ENCODE results near the gene VWA2. TPM values are rescaled to one million over a fixed set of nuclear protein-coding genes. Genes with fewer than 3 reads are reported as not detected.

The VWA2 gene
- total RNA-seq, 1 donor from 2014 or later = 15.5 TPM

GRCh38 chr10:114234132-114234531, 4.9 kb upstream of the VWA2 start:
- no peaks in the 10 kb centered on the region for H3K36me3 ChIP-seq
- intact Hi-C loops (cut with DNase I) = no loop called here
- TF ChIP-seq, protein P1, sequence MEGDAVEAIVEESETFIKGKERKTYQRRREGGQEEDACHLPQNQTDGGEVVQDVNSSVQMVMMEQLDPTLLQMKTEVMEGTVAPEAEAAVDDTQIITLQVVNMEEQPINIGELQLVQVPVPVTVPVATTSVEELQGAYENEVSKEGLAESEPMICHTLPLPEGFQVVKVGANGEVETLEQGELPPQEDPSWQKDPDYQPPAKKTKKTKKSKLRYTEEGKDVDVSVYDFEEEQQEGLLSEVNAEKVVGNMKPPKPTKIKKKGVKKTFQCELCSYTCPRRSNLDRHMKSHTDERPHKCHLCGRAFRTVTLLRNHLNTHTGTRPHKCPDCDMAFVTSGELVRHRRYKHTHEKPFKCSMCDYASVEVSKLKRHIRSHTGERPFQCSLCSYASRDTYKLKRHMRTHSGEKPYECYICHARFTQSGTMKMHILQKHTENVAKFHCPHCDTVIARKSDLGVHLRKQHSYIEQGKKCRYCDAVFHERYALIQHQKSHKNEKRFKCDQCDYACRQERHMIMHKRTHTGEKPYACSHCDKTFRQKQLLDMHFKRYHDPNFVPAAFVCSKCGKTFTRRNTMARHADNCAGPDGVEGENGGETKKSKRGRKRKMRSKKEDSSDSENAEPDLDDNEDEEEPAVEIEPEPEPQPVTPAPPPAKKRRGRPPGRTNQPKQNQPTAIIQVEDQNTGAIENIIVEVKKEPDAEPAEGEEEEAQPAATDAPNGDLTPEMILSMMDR (IDR thresholded peaks at IDR 0.05) = no peak
- H3K4me3 ChIP-seq = no peak overlapping the region
- H3K4me1 ChIP-seq = peaks cover 9% of the 10 kb centered on the region
- no peak overlapping the region for H3K27ac ChIP-seq
- ATAC-seq (no peak), DNase-seq (no peak)
- no peaks in the 10 kb centered on the region for H3K9me3 ChIP-seq
- peaks cover 15% of the 10 kb centered on the region for H3K27me3 ChIP-seq

DNA sequence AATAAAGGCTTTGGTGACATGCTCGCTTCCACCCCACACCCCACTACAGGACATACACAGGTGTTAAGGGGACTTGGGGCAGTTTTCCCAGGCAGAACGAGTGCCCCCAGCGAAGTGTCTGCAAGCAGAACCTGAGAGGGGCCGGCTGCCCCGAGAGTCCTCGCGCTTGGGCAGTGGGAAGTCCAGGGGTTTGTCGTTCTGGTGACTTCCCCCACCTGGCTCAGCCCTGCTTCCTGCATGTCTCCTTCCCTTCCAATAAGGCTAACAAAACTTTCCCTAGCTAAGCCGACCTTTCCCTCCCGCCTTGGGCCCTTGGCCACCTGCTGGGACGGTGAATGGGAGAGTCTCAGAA, 916 bp downstream of the VWA2 start:
- H3K9me3 ChIP-seq = no peaks in the 10 kb centered on the region
- H3K4me3 ChIP-seq = peak overlapping the region; percentile 53
- DNase-seq (no peak), ATAC-seq (no peak)
- TF ChIP-seq, protein P1 (IDR thresholded peaks at IDR 0.05) = no peak
- H3K36me3 ChIP-seq = no peaks in the 10 kb centered on the region
- intact Hi-C loops (cut with DNase I) = no loop called here
- peaks cover 23% of the 10 kb centered on the region for H3K4me1 ChIP-seq
- peak overlapping the region; percentile 73 for H3K27ac ChIP-seq
- H3K27me3 ChIP-seq = peaks cover 36% of the 10 kb centered on the region

DNA sequence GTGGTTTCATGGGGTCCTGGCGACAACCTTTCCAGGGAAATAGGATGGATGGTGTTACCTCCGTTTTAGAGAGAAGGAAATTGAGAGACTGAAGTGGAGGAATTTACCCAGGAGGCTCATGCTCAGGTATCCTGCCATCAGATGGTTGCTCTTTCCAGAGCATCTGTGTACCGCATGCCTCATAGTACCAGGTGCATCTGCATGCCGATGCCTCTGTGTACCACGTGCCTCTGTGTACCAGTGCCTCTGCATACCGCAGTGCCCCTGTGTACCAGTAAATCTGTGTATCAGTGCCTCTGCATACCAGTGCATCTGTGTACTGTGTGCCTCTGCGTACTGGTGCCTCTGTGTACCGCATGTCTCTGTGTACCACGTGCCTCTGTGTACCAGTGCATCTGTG, 3.2 kb downstream of the VWA2 start:
- Histone ChIP-seq H3K36me3 (no peaks in the 10 kb centered on the region), H3K9me3 (no peaks in the 10 kb centered on the region), H3K27ac (no peak overlapping the region), H3K4me1 (peaks cover 27% of the 10 kb centered on the region), H3K4me3 (no peak overlapping the region), H3K27me3 (peaks cover 32% of the 10 kb centered on the region)
- TF ChIP-seq, protein P1 (IDR thresholded peaks at IDR 0.05) = no peak
- ATAC-seq (no peak), DNase-seq (no peak)
- intact Hi-C loops (cut with DNase I) = no loop called here

- Histone ChIP-seq H3K27ac (peak overlapping the region; percentile 71), H3K36me3 (no peaks in the 10 kb centered on the region), H3K4me3 (no peak overlapping the region), H3K4me1 (peaks cover 26% of the 10 kb centered on the region), H3K9me3 (no peaks in the 10 kb centered on the region), H3K27me3 (peaks cover 25% of the 10 kb centered on the region)
- no peak for ATAC-seq
- DNase-seq = no peak
- intact Hi-C loops (cut with DNase I) = no loop called here
- TF ChIP-seq, protein P1 (IDR thresholded peaks at IDR 0.05) = no peak
These were observed 4.6 kb downstream of the VWA2 start for GRCh38 chr10:114243661-114244060.

DNA sequence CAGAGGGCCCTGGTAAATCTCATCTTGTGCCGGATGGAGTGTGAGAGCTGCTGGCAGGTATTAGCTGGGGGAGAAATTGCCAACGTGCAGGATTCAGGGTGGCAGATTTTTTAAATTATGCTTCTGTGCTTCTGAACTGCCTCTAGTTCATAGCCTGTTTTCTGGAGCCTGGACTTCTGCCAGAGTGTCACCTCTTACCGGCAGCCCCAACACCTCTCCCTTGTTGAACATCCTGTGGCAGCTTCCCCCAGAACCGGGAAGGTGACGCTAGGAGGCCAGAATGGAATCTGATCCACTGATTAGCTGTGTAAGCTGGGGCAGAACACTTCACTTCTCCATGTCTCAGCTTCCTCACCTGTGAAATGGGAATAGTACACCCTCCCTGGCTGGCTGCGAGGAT, 5.1 kb downstream of the VWA2 start:
- intact Hi-C loops (cut with DNase I) = no loop called here
- DNase-seq = no peak
- Histone ChIP-seq H3K27ac (peak overlapping the region; percentile 71), H3K4me3 (no peak overlapping the region), H3K36me3 (no peaks in the 10 kb centered on the region), H3K27me3 (peaks cover 21% of the 10 kb centered on the region), H3K9me3 (no peaks in the 10 kb centered on the region), H3K4me1 (peaks cover 24% of the 10 kb centered on the region)
- TF ChIP-seq, protein P1 (IDR thresholded peaks at IDR 0.05) = no peak
- no peak for ATAC-seq

- H3K27ac ChIP-seq = peak overlapping the region; percentile 71
- ATAC-seq = peak; percentile 59
- TF ChIP-seq, protein P1 (IDR thresholded peaks at IDR 0.05) = no peak
These were observed 6.2 kb downstream of the VWA2 start for GRCh38 chr10:114245121-114245791.

More at GRCh38 chr10:114245121-114245791, 6.2 kb downstream of the VWA2 start:
- Histone ChIP-seq H3K27me3 (peaks cover 10% of the 10 kb centered on the region), H3K4me3 (no peak overlapping the region), H3K4me1 (peaks cover 24% of the 10 kb centered on the region), H3K36me3 (no peaks in the 10 kb centered on the region), H3K9me3 (no peaks in the 10 kb centered on the region)
- no peak for DNase-seq
- intact Hi-C loops (cut with DNase I) = no loop called here
